Ectodermal cell (in vitro differentiated cells): Measurements from ENCODE around the gene MICU1.
A peak's percentile ranks its signal among the peaks of the same experiment; 100 is the strongest.
"Not testable (repeated sequence)": the region's sequence is repeated elsewhere in the genome, so short reads cannot be mapped to it uniquely, and the experiment has no call there.

Experiments
- H3K27ac ChIP-seq: 2 replicates; pipeline ENCODE4 v1.7.0; 2013; ENCODE audit warnings: mild to moderate bottlenecking, low read depth, low read length; ENCODE audit not compliant: insufficient read depth, poor library complexity, severe bottlenecking
- H3K27me3 ChIP-seq: 2 replicates; pipeline ENCODE4 v1.7.0; 2013; ENCODE audit warnings: mild to moderate bottlenecking, low read length; ENCODE audit not compliant: insufficient read depth, control insufficient read depth, poor library complexity, severe bottlenecking
- H3K36me3 ChIP-seq: one replicate; pipeline ENCODE4 v1.7.0; 2013; ENCODE audit warnings: low read length; ENCODE audit not compliant: control insufficient read depth, insufficient read depth
- H3K4me1 ChIP-seq: one replicate; pipeline ENCODE4 v1.7.0; 2013; ENCODE audit warnings: low read length; ENCODE audit not compliant: control insufficient read depth, insufficient read depth
- H3K4me3 ChIP-seq: 2 replicates; pipeline ENCODE4 v1.7.0; 2013; ENCODE audit warnings: low read depth, low read length, control low read depth; ENCODE audit not compliant: insufficient read depth
- H3K9me3 ChIP-seq: 2 replicates; pipeline ENCODE4 v1.7.0; 2013; ENCODE audit warnings: mild to moderate bottlenecking, low read length, moderate library complexity; ENCODE audit not compliant: control insufficient read depth
- WGBS, 2 experiments: methylation state at CpG; one replicate each; pipeline ENCODE4 v1.1.7; 2013; ENCODE audit warnings: missing lambda C conversion rate in 2 of 2; 5-methylcytosine and 5-hydroxymethylcytosine counted together

The MICU1 gene

DNA sequence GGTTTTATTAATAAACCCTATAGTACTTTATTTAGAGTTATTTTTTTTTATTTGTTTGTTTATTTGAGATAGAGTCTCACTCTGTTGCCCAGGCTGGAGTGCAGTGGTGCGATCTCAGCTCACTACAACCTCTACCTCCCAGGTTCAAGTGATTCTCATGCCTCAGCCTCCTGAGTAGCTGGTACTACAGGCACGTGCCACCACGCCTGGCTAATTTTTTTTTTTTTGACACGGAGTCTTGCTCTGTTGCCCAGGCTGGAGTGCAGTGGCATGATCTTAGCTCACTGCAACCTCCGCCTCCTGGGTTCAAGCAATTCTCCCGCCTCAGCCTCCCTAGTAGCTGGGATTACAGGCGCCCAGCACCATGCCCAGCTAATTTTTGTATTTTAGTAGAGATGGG, 279.8 kb downstream of the MICU1 start:
- H3K36me3 ChIP-seq, H3K27me3 ChIP-seq, H3K9me3 ChIP-seq, H3K4me1 ChIP-seq, H3K4me3 ChIP-seq, H3K27ac ChIP-seq: not testable (repeated sequence)
- 93 to 95% methylated on average over 7 of the region's 7 CpGs for WGBS, 2 experiments

DNA sequence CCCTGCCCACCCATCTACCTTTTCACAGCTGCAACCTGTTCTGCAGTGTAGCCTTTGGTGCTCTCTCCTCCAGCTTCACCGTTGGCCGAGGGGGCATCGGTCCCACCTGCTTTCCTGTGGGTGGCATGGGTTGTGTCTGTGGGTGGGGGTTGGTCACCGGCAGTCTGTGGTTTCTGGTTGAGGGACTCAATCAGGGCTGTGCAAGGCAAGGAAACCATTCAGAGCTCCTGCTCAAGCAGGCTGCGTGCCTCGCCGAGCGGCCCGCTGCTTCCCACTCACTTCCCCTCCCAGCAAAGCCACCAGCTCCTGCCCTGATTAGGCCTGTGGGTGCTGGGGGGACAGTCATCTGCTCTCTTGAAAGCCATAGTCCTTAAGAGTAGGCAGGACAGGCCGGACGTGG, 280.9 kb downstream of the MICU1 start:
- no peaks in the 10 kb centered on the region for H3K9me3 ChIP-seq
- no peaks in the 10 kb centered on the region for H3K36me3 ChIP-seq
- H3K27ac ChIP-seq: no peak overlapping the region
- no peak overlapping the region for H3K4me3 ChIP-seq
- no peaks in the 10 kb centered on the region for H3K27me3 ChIP-seq
- 94 to 97% methylated on average over 11 of the region's 11 CpGs for WGBS, 2 experiments
- H3K4me1 ChIP-seq: no peaks in the 10 kb centered on the region

DNA sequence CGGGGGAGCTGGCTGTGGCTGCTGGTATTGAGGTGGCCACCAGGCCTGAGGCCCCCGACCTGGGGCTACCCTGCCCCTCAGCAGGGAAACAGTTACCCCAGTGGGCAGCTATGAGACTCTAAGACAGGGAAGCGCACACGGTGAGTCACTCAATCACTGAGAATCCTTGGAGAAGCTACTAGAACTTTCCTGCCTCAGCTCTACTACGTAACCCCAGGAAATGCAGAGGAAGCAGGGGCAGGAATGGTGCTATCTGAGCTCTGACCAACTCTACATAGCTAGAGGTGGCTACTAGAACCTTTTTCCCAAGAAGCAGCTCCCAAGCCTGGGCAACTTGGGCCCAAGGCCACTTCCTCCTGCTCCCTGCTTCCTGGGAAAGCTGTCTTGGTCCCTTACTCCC, 283.0 kb downstream of the MICU1 start:
- 98 to 99% methylated on average over 5 of the region's 5 CpGs for WGBS, 2 experiments

DNA sequence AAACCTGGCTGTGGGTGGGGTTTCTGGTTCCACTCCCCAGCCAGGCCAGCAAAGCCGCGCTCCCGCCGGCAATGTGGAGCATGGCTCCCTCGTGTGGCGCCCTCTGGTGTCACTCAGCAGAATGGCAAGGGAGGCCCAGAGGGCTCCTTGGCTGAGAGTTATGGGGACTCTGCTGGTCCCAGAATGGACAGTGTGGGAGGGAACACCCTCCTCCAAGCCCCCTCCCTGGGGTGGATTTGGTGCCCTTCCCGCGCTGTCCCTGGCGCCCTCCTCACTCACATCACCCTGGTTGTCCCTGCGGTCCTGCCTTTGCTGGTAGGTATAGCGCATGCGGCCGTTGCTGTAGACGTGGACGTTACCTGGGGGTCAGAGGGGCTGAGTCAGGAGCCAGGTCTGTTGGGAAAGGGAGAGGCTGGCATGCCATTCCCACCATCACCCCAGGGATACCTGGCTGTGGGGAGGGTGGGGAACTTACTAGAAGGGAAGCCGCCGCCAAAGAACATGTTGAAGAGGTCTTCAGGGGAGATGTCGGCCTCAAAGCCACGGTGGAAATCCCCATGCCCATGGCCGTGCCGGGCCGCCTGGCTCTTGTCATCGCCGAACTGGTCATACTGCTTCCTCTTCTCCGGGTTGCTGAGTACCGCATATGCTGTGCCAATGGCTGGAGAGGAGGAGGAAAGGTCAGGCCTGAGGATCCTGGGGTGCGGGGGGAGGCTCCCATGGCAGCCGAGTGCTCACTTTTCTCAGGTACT, 285.2 kb downstream of the MICU1 start:
- H3K4me3 ChIP-seq: no peak overlapping the region
- H3K4me1 ChIP-seq: peaks cover 12% of the 10 kb centered on the region
- no peaks in the 10 kb centered on the region for H3K9me3 ChIP-seq
- H3K27me3 ChIP-seq: no peaks in the 10 kb centered on the region
- H3K27ac ChIP-seq: no peak overlapping the region
- 80 to 81% methylated on average over 28 of the region's 28 CpGs for WGBS, 2 experiments
- peaks cover 12% of the 10 kb centered on the region for H3K36me3 ChIP-seq

More for the DNA sequence above, 283.0 kb downstream of the MICU1 start:
- no peaks in the 10 kb centered on the region for H3K27me3 ChIP-seq
- H3K27ac ChIP-seq: no peak overlapping the region
- no peak overlapping the region for H3K4me3 ChIP-seq
- no peaks in the 10 kb centered on the region for H3K4me1 ChIP-seq
- no peaks in the 10 kb centered on the region for H3K9me3 ChIP-seq
- H3K36me3 ChIP-seq: peaks cover 5% of the 10 kb centered on the region

DNA sequence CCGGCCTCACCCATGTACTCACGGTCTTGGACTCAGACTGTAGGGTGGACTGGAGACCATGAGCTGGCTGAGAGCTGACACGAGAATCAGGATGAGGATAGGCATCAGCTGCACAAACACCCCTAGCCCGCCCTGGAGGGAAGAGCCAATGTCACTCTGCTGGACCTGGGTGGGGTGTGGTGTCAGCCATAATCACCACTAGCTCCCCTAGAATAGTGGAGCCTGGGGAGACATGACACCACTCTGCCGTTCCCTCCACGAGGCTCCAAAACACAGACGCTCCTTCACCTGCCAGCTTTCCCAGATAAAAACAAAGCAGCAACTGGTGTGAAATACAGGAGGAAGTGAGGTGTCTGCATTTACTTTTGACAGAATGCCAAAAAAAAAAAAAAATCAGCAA, 287.7 kb downstream of the MICU1 start:
- Histone ChIP-seq H3K36me3 (peaks cover 12% of the 10 kb centered on the region), H3K9me3 (no peaks in the 10 kb centered on the region), H3K4me1 (peaks cover 35% of the 10 kb centered on the region), H3K27ac (no peak overlapping the region), H3K27me3 (no peaks in the 10 kb centered on the region), H3K4me3 (no peak overlapping the region)
- WGBS, 2 experiments: 96 to 97% methylated on average over 7 of the region's 7 CpGs

DNA sequence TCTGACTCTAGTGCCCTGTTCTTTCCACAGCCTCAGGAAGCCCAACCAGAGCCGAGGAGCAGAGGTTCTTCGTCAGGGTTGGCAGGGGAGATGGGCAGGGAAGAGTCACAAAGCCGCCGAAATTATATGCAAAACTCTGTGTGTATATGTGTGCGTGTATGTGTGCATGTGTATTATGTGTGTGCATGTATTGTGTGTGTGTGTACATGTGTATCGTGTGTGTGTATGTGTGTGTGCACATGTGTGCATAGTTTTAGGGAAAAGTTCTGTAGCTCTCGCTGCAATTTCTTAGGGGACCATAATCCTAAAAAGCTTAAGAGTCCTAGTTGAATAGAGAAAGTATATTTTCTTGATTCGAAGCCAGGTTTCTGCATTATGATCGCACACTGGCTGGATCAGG, 288.2 kb downstream of the MICU1 start:
- no peaks in the 10 kb centered on the region for H3K9me3 ChIP-seq
- no peak overlapping the region for H3K4me3 ChIP-seq
- 93 to 94% methylated on average over 9 of the region's 9 CpGs for WGBS, 2 experiments
- no peaks in the 10 kb centered on the region for H3K27me3 ChIP-seq
- peaks cover 12% of the 10 kb centered on the region for H3K36me3 ChIP-seq
- no peak overlapping the region for H3K27ac ChIP-seq
- H3K4me1 ChIP-seq: peaks cover 39% of the 10 kb centered on the region

DNA sequence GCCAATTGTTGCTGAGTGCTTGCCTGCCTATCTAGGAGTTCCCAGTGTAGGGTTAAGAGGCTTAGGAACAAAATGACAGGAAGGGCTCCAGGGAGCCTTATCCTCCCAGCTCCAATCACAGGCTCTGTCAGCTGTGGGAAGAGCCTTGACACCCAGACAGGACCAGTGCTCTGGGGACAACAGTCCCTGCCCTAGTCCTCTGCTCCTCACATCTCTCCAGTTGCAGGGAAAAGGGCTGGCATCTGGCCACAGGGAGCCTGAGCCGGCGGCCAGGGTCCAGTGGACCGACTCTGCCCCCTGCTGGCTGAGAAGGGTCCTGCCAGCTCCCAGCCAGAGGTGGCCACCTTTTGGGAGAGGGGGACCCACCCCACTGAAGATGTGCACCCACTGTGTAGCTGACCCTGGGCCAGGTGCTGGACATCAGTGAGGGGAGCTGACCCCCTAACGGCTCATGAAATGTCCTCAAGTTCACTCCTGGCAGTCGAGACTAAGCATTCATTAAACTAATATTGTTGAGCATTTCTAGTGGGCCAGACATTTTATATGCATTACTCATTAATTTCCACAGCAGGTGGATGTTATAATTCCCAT, 288.7 kb downstream of the MICU1 start:
- 31 to 49% methylated on average over 4 to 5 of the region's 5 CpGs for WGBS, 2 experiments
- no peak overlapping the region for H3K27ac ChIP-seq
- H3K9me3 ChIP-seq: no peaks in the 10 kb centered on the region
- no peaks in the 10 kb centered on the region for H3K27me3 ChIP-seq
- H3K4me1 ChIP-seq: peaks cover 45% of the 10 kb centered on the region
- peaks cover 12% of the 10 kb centered on the region for H3K36me3 ChIP-seq
- no peak overlapping the region for H3K4me3 ChIP-seq

DNA sequence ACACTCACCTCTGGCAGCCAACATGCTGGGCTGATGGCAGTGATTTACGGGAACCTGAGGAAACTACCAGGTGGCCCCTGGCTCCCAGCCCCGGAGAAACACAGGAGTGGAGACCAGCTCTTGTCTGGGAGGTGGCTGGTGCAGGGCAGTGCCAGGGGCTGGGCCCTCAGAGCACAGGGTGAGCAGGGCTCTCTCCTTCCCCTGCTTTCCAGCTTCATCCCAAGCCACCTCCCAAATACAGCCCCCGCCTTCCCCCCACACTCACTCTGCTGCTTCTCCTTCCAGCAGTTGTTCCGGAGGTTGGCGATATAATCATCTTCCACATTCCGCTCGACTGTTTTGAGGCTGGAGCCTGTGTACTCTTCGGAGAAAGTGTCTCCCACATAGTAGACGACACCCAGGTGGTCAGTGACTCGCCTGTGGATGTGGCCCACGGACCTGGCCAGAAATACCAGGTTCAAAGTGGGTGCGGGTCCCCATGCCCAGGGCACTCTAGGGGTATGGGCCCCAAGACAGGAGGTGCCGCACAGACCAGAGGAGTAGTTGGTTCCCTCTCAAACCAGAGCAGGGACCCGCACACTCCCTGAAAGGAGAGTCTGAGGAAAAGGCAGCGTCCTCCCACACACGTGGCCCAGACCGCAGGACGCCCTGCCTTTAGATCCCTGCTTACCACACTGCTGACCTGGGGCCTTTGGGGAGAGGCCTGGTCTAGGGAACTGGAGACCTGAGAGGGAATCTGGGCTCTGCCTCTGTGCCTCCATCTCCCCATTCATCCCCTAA, 289.4 kb downstream of the MICU1 start:
- Histone ChIP-seq H3K4me1 (peaks cover 46% of the 10 kb centered on the region), H3K36me3 (peaks cover 12% of the 10 kb centered on the region), H3K9me3 (no peaks in the 10 kb centered on the region), H3K4me3 (no peak overlapping the region), H3K27ac (no peak overlapping the region), H3K27me3 (no peaks in the 10 kb centered on the region)
- WGBS, 2 experiments: 95 to 97% methylated on average over 18 of the region's 18 CpGs

DNA sequence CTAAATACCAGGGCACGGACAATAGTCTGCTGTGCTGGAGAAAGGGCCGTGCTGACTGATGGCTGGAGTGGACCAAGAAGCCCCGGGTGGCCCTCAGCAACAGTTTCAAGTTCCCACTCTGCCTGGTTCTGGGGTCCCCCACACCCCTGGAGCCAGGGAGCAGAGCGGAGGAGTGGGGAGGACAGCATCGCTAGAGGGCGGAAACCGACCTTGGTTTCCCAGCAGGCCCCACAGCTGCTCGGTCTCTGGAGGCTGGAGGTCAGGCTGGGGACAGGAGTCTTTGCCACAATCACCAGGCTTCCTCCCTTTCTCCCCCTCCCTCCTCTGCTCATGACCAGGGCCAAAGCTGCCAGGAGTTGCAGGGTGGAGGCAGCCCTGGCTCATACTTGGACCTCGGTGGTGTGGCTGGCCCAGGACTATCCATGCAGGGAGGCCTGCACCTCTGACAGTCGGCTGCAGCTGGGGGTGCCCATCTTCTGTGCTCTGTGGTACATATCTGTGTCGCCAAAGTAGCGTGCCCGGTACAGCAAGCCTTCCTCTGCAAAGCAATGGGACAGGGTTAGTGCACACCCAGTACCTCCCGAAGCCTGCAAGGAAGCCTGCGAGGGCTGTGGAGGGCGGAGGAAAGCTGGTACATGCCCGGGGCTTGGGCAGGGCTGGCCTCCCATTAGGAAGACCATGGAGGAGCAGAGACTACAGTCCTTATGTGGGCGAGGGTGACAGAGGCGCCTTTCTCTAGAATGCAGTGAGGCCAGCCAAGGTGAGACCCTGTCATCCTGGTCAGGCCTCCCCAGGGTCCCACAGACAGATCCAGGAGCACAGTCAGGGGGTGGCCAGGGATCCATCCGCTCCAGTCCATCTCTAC, 290.3 kb downstream of the MICU1 start:
- peak overlapping the region; percentile 93 for H3K27ac ChIP-seq
- H3K4me1 ChIP-seq: peaks cover 53% of the 10 kb centered on the region
- H3K9me3 ChIP-seq: no peaks in the 10 kb centered on the region
- H3K4me3 ChIP-seq: no peak overlapping the region
- H3K36me3 ChIP-seq: peaks cover 12% of the 10 kb centered on the region
- 95% methylated on average over 20 of the region's 20 CpGs for WGBS, 2 experiments
- no peaks in the 10 kb centered on the region for H3K27me3 ChIP-seq
